GM19397 (cell line): ENCODE results near the gene HEXIM2.
"Not testable (repeated sequence)": the region's sequence is repeated elsewhere in the genome, so short reads cannot be mapped to it uniquely, and the experiment has no call there.

Experiments used
- ATAC-seq: cut with Tn5 transposase; IDR thresholded peaks from one replicate; pipeline ENCODE4 v1.9.1; 2021; ENCODE audit warnings: mild to moderate bottlenecking, moderate library complexity; ENCODE audit not compliant: unreplicated experiment

Gene HEXIM2

DNA sequence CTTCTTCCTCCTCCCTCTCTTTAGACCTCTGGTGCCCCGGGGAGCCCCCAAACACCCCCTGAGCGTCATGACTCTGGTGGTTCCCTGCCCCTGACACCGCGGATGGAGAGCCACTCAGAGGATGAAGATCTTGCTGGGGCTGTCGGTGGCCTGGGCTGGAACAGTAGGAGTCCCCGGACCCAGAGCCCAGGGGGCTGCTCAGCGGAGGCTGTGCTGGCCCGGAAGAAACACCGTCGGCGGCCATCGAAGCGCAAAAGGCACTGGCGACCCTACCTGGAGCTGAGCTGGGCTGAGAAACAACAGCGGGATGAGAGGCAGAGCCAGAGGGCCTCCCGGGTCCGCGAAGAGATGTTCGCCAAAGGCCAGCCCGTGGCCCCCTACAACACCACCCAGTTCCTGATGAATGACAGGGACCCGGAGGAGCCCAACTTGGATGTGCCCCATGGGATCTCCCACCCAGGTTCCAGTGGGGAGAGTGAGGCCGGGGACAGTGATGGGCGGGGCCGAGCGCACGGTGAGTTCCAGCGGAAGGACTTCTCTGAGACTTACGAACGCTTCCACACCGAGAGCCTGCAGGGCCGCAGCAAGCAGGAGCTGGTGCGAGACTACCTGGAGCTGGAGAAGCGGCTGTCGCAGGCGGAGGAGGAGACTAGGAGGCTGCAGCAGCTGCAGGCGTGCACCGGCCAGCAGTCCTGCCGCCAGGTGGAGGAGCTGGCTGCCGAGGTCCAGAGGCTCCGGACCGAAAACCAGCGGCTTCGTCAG is 7.5 kb downstream of the HEXIM2 start:
- ATAC-seq, result no peak

- no peak for ATAC-seq
Observed at GRCh38 chr17:45170280-45170930, 8.7 kb downstream of the HEXIM2 start.

GRCh38 chr17:45170931-45171337 is 9.3 kb downstream of the HEXIM2 start:
- no peak for ATAC-seq

DNA sequence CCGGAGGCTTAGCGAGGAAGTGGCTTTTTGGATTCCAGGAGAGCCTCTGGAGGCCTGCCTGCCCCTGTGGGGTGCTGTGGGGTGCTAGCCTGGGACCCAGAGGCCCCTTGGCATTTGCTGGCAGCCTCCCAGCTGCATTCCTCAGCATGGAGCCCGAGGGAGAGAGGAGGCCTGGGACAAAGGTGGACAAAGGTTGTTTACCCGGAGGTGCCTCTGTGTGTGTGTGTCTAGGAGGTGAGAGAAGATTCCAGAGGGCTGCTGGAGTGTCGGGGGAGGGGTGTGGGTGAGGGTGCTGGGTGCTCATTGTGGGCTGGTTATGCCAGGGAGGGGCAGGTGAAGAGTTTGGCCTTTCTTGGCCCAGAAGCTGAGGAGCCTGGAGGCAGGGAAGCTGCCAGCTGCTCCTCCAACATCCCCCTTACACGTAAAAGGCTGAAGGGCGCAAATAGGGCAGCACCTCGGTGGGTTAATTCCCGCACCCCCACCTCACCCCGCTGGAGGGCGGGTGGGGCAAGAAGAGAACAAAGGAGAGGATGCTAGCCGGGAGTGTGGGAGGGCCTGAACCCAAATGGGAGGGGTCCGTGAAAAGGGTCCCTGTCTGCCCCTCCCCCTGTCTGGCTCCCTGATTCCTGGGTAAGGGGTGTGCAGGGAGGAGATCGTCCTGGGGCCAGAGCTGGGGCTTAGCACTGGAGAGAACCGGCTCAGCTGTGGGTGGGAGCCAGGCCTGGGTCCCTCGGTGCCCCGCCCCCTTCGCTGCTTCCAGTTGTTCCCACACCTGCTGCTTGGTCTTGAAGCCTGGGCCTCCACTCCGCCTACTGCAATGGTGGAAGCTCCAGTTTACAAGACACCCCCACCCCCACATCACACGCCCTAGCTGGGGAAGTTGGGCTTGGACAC is 9.9 kb downstream of the HEXIM2 start:
- no peak for ATAC-seq

DNA sequence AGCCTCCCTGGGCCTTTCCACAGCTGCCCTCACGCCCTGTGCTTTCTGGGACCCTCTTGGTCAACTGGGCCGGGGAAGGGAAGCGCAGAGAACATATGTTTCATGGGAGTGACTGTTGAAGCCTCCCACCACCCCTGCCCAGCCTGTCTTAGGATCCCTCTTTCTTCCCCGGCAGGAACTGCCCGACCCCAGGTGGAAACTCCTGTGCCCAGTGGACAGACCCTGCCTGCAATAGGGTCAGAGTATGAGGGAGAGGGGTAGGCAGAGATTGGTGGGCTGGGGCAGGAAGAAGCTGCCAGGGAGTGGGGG is 10.5 kb downstream of the HEXIM2 start:
- ATAC-seq, result no peak

DNA sequence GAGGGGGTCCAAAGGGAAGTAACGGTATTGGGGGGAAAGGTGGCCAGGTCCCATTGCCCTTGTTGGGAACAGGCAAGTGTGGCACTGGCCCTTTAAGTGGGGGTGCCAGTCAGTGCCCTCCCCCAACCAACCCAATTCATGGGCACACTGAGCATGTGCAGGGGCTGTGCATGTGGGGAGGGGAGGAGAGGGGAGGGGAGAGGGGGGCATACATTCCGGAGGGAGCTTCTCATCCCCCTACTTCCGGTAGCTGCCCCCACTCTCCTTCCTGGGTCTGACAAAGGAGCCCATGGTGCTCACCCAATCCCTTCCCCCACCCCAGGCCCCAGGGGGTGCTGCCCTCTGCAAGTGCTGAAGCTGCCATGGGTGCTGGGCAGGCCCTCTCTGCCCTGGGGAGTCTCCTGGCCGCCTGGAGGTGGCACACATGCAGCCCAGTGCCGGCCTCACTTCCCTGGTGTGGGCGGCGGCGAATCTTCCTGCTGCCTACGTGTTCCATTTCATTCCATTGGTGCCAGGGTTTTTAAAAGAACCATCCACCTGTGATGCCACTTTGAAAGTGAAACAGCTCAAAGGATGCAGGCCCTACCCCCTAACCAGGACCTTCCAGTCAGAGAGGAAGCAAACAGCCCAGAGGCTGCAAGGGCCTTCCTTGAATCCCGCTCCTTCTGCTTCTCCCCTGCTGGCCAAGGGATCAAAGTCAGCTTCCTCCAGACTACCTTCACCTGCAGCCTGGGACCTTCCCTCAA is 11.0 kb downstream of the HEXIM2 start:
- ATAC-seq, result no peak

GRCh38 chr17:45175759-45176115 is 14.1 kb downstream of the HEXIM2 start:
- ATAC-seq, result no peak

- no peak for ATAC-seq
Observed at GRCh38 chr17:45177563-45177962, 15.9 kb downstream of the HEXIM2 start.

GRCh38 chr17:45184144-45184543 is 22.5 kb downstream of the HEXIM2 start:
- ATAC-seq, result no peak

DNA sequence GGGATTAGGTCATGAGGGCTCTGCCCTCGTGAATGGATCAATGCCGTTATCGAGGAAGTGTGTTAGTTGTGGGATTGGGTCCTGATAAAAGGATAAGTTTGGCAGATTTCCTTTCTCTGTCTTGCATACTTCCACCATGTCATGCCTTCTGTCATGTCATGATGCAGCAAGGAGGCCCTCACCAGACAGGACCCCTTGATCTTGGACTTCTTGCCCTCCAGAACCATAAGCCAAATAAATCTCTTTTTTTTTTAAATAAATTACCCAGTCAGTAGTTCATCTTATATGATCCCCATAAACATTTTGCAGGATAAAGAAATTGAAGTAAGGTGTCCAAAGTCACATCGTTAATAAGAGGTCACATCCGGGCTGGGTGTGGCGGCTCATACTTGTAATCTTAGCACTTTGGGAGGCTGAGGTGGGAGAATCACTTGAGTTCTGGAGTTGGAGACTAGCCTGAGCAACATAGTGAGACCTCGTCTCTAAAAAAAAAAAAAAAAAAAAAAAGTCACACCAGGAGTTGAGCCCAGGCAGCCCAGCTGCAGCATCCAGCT is 25.2 kb downstream of the HEXIM2 start:
- no peak for ATAC-seq

DNA sequence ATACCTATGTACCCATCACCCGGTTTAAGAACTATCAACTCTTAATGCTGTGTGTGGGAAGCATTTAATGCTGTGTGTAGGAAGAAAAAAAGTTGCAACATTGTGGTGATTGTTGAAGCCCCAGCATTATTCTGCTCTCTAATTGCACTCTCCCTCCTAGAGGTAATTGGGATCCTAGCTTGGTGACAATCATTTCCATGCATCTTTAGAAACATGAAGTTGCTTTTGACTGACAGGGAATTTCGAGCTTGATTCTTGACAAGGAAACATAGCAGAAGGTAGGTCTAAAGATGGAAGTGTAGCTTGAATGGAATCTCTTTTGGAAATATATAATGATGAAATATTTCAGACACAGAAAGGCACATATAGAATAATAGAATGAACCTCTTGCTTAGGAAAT is 27.3 kb downstream of the HEXIM2 start:
- no peak for ATAC-seq

GRCh38 chr17:45190503-45191255 is 29.0 kb downstream of the HEXIM2 start:
- ATAC-seq, result no peak

DNA sequence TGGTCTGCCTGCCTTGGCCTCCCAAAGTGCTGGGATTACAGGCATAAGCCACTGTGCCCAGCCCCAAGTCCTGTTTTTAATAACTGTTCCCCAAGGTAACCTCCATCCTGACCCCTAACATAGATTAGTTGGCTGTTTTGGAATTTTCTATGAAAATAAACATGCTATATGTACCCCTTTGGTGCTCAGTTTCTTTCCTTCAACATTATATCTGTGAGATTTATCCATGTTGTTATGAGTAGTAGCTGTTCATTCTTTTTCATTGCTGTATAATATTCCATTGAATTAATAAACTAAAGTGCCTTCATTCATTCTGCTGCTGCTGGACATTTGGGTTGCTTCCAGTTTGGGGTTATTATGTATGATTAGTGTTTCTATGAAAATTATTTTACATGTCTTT is 33.7 kb downstream of the HEXIM2 start:
- ATAC-seq, result no peak

DNA sequence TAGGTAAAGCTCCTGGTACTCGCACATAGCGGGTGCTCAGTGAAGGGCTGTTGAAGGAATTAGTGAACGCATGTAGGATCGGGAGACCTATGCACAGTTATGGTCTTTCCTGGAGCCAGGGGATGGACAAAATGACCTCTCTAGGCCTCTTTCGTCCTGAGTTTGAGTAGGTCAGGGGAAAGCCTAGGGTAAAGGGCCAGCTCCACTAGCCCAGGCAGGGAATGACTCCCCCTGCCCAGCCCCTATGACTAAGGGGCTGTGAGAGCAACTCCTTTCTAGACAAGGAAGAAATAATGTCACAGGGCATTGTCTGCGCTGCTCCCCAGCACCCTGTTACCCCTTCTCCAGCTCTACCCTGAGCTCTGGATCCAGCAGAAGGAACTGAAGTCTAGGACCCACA is 35.4 kb downstream of the HEXIM2 start:
- ATAC-seq, result no peak

- peak; percentile 76 for ATAC-seq
Observed at GRCh38 chr17:45197555-45198334, 36.1 kb downstream of the HEXIM2 start.

- ATAC-seq, result no peak
Observed at GRCh38 chr17:45200701-45201100, 39.0 kb downstream of the HEXIM2 start.

DNA sequence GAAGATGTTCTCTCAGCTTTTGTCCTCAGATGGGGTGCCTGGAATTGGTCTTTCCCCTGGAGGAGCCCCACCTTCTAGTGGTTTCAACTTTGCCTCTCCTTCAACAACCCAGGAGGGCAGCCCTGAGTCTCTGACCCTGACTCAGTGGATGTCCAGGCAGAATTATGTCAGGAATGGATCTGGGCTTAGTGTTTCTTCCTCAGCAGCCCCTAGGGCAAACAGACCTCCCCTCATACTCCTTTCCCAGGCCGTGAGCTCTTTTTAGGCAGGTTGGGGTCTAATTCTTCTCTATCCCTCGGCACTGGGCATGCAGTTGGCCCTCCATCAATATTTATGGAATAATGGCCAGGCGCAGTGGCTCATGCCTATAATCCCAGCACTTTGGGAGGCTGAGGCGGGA is 39.8 kb downstream of the HEXIM2 start:
- ATAC-seq, result no peak

DNA sequence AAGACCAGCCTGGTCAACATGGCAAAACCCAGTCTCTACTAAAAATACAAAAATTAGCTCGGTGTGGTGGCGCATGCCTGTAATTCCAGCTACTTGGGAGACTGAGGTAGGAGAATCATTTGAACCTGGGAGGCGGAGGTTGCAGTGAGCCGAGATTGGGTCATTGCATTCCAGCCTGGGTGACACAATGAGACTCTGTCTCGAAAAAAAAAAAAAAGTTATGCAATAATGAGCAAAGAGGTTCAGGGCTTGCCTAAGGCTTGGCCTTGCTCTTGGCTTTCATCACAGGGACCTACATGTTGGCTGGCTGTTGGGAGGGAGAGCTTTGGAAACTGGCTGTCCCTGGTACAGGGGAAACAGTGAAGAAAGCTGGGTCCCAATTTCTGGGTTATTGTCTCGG is 40.2 kb downstream of the HEXIM2 start:
- ATAC-seq, result not testable (repeated sequence)

DNA sequence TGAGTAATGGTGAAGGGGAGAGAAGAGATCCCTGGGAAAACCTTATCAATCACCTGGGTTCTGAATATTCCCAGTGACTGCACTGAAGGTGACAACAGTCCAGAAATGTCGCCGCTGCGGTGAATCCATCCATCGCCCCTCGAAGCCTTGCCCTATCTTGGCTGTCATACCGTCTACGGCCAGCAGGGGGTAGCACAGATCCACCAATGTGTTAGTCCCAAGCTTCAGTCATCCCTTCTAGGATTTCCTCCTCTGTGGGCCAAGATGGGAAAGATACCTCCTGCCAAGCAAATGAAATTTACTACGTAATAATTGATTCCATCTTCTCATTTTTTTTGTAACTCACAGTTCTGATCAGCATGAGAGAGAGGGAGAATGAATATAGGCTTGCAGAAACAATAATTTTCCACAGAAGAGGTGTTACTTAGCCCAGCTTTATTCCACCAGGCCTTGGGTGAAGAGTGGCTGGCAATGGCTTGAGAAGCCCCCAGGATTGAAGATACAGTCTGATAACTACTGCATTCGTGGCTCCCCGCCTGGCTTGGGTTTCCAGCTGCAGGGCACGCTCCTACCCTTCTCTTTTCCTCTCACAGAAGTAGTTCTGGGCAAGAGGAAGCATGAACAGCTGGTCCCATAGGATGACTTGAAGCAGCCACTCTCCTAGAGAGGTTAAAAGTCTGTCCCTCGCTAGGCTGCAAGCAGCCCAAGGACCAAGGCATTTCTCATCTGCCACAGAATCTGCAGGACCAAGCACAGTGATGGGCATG is 57.4 kb downstream of the HEXIM2 start:
- ATAC-seq, result no peak
